HG03196 (cell line): ENCODE data around the gene DNAJC15.
"Not testable (repeated sequence)": the region's sequence is repeated elsewhere in the genome, so short reads cannot be mapped to it uniquely, and the experiment has no call there.

Experiments
- ATAC-seq: cut with Tn5 transposase; IDR thresholded peaks from one replicate; pipeline ENCODE4 v1.9.1; 2021; ENCODE audit not compliant: unreplicated experiment

DNAJC15 gene

GRCh38 chr13:43003729-43004128 lies 19.7 kb upstream of the DNAJC15 start:
- no peak for ATAC-seq

DNA sequence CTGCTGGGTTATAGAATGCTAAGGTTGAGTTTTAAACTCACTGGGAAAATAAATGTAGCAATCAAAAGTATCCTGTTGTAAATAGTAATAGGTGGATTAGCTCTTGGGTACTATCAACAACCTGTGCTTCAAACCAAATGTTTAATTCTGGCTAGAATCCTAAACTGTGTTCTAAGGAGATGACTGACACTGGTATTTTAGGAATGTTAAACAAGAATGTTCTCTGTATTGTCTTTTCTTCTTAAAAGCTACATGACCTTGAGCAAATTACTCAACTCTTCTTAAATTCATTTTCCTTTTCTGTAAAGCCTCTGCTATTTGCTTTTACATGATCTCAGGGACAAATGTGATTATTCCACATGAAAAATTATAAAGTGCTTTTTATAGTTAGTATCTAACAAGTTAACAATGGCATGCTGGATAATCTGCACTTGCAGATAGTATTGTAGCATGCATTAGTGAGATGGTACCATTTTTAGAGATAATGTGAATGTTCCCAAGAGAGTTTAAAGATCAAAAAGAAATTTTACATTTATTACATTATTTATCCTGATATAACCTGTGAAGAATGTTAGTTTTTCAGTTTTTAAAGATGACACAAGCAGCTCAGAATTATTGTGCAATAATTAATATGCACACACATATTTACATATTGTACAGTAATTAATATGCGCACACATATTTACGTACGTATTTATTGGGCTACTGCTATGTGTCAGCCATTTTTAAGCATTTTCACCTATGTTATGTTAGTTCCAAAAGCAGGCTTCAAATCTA lies 17.7 kb upstream of the DNAJC15 start:
- ATAC-seq, result no peak

DNA sequence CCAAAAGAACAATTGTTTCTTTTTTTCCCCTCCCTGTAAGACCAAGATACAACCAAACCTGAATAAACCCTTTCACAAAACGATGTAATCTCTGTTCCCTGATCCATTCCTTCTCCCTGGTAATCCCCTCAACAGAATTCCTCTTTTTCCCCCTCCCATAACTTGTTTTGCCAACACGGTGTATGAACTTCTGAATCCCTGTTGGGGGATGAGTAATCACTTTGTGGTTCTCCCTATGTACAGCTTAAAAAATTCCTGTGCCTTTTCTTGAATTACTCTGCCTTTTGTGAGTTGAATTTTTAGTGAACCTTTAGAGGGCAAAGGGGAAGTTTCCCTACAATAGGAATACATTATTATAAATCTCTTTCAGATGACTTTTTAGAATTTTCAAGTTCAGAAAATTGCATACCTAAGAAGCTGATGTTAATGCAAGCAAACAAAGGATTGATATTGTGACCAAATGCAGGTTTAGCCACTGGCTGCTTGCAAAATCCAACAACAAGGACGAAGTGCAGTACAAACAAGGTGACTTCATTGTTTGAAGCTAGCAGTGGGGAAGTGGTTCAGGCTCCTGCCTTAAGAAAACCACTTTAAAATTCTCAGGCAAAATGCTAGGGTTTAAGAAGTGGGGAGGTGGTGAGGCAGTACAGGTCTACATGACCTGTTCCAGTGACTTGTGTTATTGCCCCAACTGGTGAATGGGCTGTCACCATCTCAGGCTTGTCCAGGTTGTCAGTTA lies 16.3 kb upstream of the DNAJC15 start:
- ATAC-seq, result no peak

DNA sequence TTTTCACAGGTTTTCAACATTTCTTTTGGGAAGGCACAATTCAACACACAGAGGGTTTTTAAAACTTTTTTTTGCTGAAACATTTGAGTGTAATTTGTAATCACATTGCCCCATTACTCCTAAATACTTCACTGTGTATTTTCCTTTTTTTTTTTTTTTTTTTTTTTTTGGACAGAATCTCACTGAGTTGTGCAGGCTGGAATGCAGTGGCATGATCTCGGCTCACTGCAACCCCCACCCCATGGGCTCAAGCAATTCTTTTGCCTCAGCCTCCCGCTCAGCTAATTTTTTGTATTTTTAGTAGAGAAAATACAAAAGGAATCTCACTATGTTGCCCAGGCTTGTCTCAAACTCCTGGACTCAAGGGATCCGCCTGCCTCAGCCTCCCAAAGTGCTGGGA lies 14.8 kb upstream of the DNAJC15 start:
- ATAC-seq, result no peak

GRCh38 chr13:43009506-43009905 lies 13.9 kb upstream of the DNAJC15 start:
- no peak for ATAC-seq

DNA sequence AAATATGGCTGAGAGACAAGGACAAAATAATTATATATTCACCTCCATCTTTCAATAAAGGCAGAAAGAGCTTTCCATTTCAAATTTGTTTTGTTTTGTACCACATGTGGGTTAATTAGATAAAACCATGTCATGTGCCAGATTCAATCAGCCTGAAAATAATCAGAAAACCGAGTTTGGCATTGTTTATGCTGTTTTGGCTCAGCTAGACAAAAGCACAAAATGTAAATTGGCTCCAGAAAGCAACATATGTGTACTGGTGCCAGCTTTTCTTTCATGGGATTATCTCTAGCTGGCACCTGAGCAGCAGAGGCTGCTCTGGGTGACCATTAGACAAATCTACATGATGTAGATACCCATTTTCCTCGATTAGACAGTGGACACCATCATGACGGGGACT lies 9.2 kb upstream of the DNAJC15 start:
- no peak for ATAC-seq

GRCh38 chr13:43016226-43016625 lies 7.2 kb upstream of the DNAJC15 start:
- no peak for ATAC-seq

DNA sequence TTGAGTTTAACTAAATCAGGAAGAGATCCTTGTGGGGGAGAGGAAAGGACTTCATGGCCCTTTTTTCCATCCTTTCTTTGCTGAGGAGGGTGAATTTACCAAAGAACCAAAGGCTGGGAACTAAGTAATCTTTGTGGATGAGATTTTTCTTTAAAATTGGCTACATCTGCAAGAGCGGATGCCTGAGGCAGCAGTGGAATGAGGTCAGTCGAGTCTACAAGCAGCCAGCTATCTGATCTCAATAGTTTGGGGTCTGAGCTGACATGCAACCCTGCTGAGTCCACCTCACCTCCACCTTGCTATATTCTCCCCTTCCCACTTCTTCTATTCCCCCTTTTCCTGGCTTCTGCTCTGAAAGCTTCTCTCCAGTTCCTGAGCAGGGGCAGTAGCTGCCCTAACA lies 3.6 kb upstream of the DNAJC15 start:
- no peak for ATAC-seq

DNA sequence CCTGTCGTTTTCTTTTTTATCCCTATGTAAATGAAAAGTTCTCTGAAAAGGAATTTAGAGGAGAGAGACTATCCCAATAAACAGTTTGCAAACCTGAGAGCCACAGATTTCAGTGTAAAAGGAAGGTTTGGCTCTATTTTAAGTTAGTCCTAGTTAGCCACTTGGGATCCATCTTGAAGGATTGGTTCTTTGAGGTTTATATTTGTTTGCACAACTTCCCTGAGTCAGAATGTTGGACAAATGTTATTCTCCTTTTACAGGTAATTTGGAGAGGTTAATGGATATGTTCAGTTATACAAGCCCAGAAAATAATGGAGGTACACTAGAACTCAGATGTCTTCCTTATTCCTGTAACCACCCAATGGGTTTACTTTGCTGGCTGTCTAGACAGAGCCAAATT lies 2.6 kb upstream of the DNAJC15 start:
- ATAC-seq, result no peak

DNA sequence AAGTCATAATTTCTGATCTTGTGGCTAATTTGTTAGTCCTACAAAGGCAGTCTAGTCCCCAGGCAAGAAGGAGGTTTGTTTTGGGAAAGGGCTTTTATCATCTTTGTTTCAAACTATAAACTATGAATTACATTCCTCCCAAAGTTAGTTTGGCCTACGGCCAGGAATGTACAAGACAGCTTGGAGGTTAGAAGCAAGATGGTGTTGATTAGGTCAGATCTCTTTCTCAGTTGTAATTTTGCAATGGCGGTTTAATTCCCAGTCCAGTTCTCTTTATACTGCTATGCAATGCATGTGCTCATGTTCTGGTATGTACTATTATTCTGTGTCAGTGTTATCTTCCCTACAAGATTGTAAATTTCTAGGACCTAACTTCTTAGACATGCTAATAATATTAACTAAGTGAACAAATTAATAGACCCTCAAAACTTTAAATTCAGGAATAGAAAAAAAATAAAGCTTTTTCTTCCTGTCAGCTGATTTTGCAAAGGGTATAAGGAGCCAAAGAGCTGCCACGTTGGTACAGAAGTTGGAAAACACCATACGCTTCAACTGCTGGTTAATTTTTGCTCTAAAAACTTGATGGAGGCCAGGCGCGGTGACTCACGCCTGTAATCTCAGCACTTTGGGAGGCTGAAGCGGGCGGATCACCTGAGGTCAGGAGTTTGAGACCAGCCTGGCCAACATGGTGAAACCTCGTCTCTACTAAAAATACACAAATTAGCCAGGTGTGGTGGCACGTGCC lies 1.3 kb upstream of the DNAJC15 start:
- ATAC-seq, result no peak

GRCh38 chr13:43022934-43023288 lies 475 bp upstream of the DNAJC15 start:
- no peak for ATAC-seq

DNA sequence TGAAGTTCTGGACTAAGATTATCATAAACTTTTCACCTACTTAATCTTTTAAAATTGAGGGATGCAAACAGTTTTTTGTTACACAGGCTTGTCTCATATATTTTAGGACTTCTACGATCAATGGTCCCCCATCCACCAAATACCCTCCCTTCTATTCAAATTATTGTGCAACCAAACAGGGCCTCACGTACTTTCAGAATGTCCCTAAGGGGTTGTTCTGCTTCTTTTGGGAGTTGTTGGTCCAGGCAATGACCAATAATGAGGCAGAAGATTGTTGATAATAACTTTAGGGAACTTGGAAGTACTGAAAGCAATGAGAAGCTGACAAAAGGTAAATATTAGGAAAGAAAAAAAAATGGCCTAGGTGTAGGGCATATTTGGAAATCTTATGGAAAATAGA lies 2.9 kb downstream of the DNAJC15 start:
- ATAC-seq, result no peak

GRCh38 chr13:43030548-43030947 lies 7.2 kb downstream of the DNAJC15 start:
- ATAC-seq, result no peak

GRCh38 chr13:43031881-43032280 lies 8.5 kb downstream of the DNAJC15 start:
- no peak for ATAC-seq

DNA sequence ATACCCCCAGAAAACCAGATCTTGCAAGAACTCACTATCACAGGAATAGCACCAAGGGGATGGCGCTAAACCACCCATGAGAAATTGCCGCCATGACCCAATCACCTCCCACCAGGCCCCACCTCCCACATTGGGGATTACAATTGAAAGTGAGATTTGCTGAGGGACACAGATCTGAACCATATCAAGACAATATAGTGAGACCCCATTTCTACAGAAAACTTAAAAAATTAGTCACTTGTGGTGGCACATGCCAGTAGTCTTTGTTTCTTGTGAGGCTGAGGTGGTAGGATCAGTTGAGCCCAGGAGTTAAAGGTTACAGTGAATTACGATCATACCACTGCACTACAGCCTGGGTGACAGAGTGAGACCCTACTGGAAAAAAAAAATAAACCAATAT lies 9.7 kb downstream of the DNAJC15 start:
- no peak for ATAC-seq

DNA sequence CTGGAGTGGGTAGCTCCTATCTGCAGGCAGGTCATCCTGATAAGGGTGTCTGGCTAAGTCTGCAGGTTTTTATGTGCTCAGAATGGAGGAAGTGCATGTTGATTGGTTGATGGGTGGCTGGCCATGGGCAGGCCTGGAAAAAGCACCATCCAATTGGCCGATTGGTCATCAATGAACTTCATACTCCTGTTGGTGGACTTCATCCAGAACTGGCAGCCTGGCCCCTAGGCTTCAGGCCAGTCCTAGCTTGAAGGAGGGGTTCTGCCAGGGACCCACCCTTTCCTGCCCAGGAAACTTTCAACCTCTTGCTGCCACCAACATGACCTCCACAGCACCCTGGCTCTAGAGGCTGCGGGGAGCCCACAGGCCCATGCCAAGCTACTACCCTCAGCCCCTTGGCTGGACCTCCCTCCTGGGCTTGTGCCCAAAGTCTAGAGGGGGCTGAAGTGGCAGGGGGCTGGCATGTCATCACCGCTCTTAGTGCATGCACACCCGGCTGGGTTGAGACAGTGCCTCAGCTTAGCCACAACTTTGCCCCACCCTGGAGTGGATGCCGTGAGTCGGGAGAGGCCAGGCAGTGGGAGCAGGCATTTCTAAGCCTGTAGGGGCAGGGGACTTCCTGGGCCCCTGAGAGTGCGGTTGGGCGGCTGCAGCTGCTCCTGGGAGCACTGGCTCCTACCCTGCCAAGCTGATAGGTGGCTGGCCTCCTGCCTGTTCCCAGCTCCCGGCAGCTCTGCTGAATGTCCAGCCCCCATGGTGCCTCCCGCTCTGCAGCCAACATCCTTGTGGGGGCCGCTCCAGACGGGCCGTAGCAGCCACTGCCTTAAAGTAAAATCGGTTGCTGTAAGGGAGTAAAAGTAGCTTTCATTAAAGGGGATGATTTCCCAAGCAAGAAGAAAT lies 13.2 kb downstream of the DNAJC15 start:
- ATAC-seq, result no peak

- ATAC-seq, result no peak
Measured at GRCh38 chr13:43039966-43040365, 16.6 kb downstream of the DNAJC15 start.

GRCh38 chr13:43040581-43041368 lies 17.4 kb downstream of the DNAJC15 start:
- not testable (repeated sequence) for ATAC-seq

DNA sequence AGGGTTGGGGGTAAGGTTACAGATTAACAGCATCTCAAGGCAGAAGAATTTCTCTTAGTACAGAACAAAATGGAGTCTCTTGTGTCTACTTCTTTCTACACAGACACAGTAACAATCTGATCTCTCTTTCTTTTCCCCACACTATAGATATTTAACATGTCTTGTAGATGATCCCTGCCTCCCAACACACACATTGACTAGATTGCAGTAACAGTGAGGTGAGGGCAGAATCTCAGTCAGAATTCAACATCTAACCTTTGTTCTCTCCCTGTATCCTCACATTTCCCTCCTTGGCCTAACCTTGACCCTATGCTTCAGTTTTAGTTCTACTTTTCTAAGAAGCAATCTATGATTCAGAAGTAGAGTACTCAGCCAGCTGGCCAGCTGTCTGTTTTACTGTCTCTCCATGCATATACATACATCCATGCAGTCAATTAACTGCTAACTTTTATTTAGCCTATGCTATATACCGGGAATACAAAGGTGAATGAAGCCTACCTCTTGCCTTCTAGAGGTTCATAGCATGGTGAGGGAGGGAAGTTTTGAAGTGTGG lies 18.1 kb downstream of the DNAJC15 start:
- ATAC-seq, result no peak

- no peak for ATAC-seq
Measured at GRCh38 chr13:43042410-43042921, 19.1 kb downstream of the DNAJC15 start.
